SK-N-SH (cell line): Measurements from ENCODE around the gene OAS2. TPM values are rescaled to one million over a fixed set of nuclear protein-coding genes. Genes with fewer than 3 reads are reported as not detected.

Experiments used
- CTCF ChIA-PET: fragments of 300-600, 350-600 bp; formaldehyde crosslinking; extraction: SDS; loops from one replicate; lab custom pipeline; 2021; lab: Yijun Ruan, JAX
- POLR2A ChIA-PET: fragments of 350-600 bp; sonication (Branson Sonifier 250); formaldehyde crosslinking; extraction: SDS; loops from one replicate; lab custom pipeline; 2020; ENCODE audit warnings: antibody characterized with exemption, inconsistent platforms; lab: Yijun Ruan, JAX
- DNase-seq: peaks from one replicate; pipeline ENCODE4 v3.0.0; 2012
- H2AFZ ChIP-seq: fragments of 200-600 bp; sonication (generic); 2 replicates; pipeline ENCODE4 v1.8.1; 2016; ENCODE audit warnings: antibody characterized with exemption, mild to moderate bottlenecking, low read depth
- H3F3A ChIP-seq: fragments of 200-600 bp; sonication (generic); replicated peaks from 2 replicates; pipeline ENCODE3; 2016; ENCODE audit warnings: antibody characterized with exemption, mild to moderate bottlenecking; ENCODE audit not compliant: insufficient read depth
- H3K27ac ChIP-seq, 2 experiments: fragments of 200-500 bp in 1 of 2; fragments of 200-600 bp in 1 of 2; sonication (Bioruptor generic) in 1 of 2; sonication (generic), shearing (Covaris generic) in 1 of 2; 2 replicates each; pipeline versions ENCODE4 v1.5.1 to v1.6.1; 2014 to 2016; ENCODE audit warnings: low read depth in 2 of 2, inconsistent platforms in 1 of 2, low read length in 1 of 2, mild to moderate bottlenecking in 1 of 2, mixed read lengths in 1 of 2
- H3K27me3 ChIP-seq: fragments of 200-600 bp; sonication (generic), shearing (Covaris generic); 2 replicates; pipeline ENCODE4 v1.6.1; 2016; ENCODE audit warnings: mixed run types; ENCODE audit not compliant: insufficient read depth
- H3K36me3 ChIP-seq, 2 experiments: fragments of 200-500 bp in 1 of 2; fragments of 200-600 bp in 1 of 2; sonication (Bioruptor generic) in 1 of 2; sonication (generic) in 1 of 2; replicated peaks in 1 of 2; 2 replicates each; pipeline versions ENCODE3 to v1.5.1; 2014 to 2016; ENCODE audit warnings: low read length in 1 of 2, mild to moderate bottlenecking in 1 of 2; ENCODE audit not compliant: insufficient read depth in 2 of 2, control insufficient read depth in 1 of 2
- H3K4me1 ChIP-seq, 2 experiments: fragments of 200-500 bp in 1 of 2; fragments of 200-600 bp in 1 of 2; sonication (Bioruptor generic) in 1 of 2; sonication (generic), shearing (Covaris generic) in 1 of 2; 2 replicates each; pipeline versions ENCODE4 v1.5.1 to v1.6.1; 2014 to 2016; ENCODE audit warnings: low read depth in 1 of 2, low read length in 1 of 2, mixed run types in 1 of 2; ENCODE audit not compliant: insufficient read depth in 2 of 2, control insufficient read depth in 1 of 2
- H3K4me2 ChIP-seq: fragments of 200-600 bp; sonication (generic), shearing (Covaris generic); 2 replicates; pipeline ENCODE4 v1.6.1; 2017; ENCODE audit warnings: mixed run types
- H3K4me3 ChIP-seq, 2 experiments: fragments of 200-500 bp in 1 of 2; fragments of 200-600 bp in 1 of 2; sonication (Bioruptor generic) in 1 of 2; sonication (generic), shearing (Covaris generic) in 1 of 2; 2 replicates each; pipeline versions ENCODE4 v1.5.1 to v1.8.1; 2014 to 2016; ENCODE audit warnings: low read depth in 2 of 2, inconsistent platforms in 1 of 2, low read length in 1 of 2, mild to moderate bottlenecking in 1 of 2, mixed read lengths in 1 of 2, moderate library complexity in 1 of 2
- H3K79me2 ChIP-seq: fragments of 200-600 bp; sonication (generic); 2 replicates; pipeline ENCODE4 v1.8.1; 2017; ENCODE audit warnings: mild to moderate bottlenecking; ENCODE audit not compliant: insufficient read depth
- H3K9ac ChIP-seq: fragments of 200-600 bp; sonication (generic); 2 replicates; pipeline ENCODE4 v1.6.1; 2017; ENCODE audit warnings: mixed run types
- H3K9me2 ChIP-seq: fragments of 200-600 bp; sonication (generic); 2 replicates; pipeline ENCODE4 v1.6.1; 2017; ENCODE audit warnings: mixed run types
- H3K9me3 ChIP-seq: fragments of 200-600 bp; sonication (generic); 2 replicates; pipeline ENCODE4 v1.6.1; 2017; ENCODE audit warnings: mixed run types, mild to moderate bottlenecking, moderate library complexity
- H4K20me1 ChIP-seq: fragments of 200-600 bp; sonication (generic); 2 replicates; pipeline ENCODE4 v1.6.1; 2017; ENCODE audit warnings: mild to moderate bottlenecking, mixed run types; ENCODE audit not compliant: insufficient read depth
- CHD2 ChIP-seq: fragments of 150-350 bp; IDR thresholded peaks from 2 replicates; pipeline ENCODE4 v1.6.1; 2018; ENCODE audit warnings: low read length; ENCODE audit not compliant: partially characterized antibody
- CTCF ChIP-seq: fragments of 200-600 bp; sonication (generic); IDR thresholded peaks from 2 replicates; pipeline ENCODE4 v1.6.1; 2017; ENCODE audit warnings: antibody characterized with exemption, mild to moderate bottlenecking, moderate library complexity
- EZH2phosphoT487 ChIP-seq: fragments of 200-600 bp; sonication (generic); IDR thresholded peaks from 2 replicates; pipeline ENCODE4 v1.6.1; 2017; ENCODE audit warnings: low read depth, mixed run types, mild to moderate bottlenecking, antibody characterized with exemption, moderate library complexity, borderline replicate concordance
- GABPA ChIP-seq: IDR thresholded peaks from 2 replicates; pipeline ENCODE4 v1.4.0; 2012; ENCODE audit warnings: low read depth, mild to moderate bottlenecking
- GATA2 ChIP-seq: sonication (generic); formaldehyde crosslinking; IDR thresholded peaks from 2 replicates; pipeline ENCODE4 v1.5.0; 2020; ENCODE audit warnings: mild to moderate bottlenecking, missing genetic modification reagents
- JUND ChIP-seq: IDR thresholded peaks from 2 replicates; pipeline ENCODE4 v1.4.0; 2012
- MAX ChIP-seq: IDR thresholded peaks from 2 replicates; pipeline ENCODE4 v1.4.0; 2012; ENCODE audit warnings: low read depth
- MEF2A ChIP-seq: IDR thresholded peaks from 2 replicates; pipeline ENCODE4 v1.4.0; 2012; ENCODE audit warnings: low read depth, borderline replicate concordance
- PBX3 ChIP-seq: IDR thresholded peaks from 2 replicates; pipeline ENCODE4; 2012
- POLR2AphosphoS5 ChIP-seq: IDR thresholded peaks from 2 replicates; pipeline ENCODE4 v1.6.1; 2012; ENCODE audit warnings: low read depth, low read length
- RCOR1 ChIP-seq: fragments of 150-350 bp; IDR thresholded peaks from 2 replicates; pipeline ENCODE4 v1.6.1; 2017; ENCODE audit warnings: antibody characterized with exemption, low read length
- RFX5 ChIP-seq: IDR thresholded peaks from 2 replicates; pipeline ENCODE4 v1.6.1; 2012; ENCODE audit warnings: mild to moderate bottlenecking, improper control_type of control experiment, low read length
- RXRA ChIP-seq: IDR thresholded peaks from 2 replicates; pipeline ENCODE4 v1.4.0; 2012; ENCODE audit warnings: low read depth, mild to moderate bottlenecking, borderline replicate concordance
- SIN3A ChIP-seq: IDR thresholded peaks from 2 replicates; pipeline ENCODE4 v1.6.1; 2012; ENCODE audit warnings: low read depth, mild to moderate bottlenecking, low read length, moderate library complexity, borderline replicate concordance
- TCF12 ChIP-seq: IDR thresholded peaks from 2 replicates; pipeline ENCODE4 v1.4.0; 2012
- USF1 ChIP-seq: IDR thresholded peaks from 2 replicates; pipeline ENCODE4 v1.4.0; 2012; ENCODE audit warnings: low read depth, borderline replicate concordance
- WGBS: methylation state at CpG from one replicate; pipeline ENCODE4 v1.1.6; 2017; ENCODE audit warnings: low lambda C conversion rate; 5-methylcytosine and 5-hydroxymethylcytosine counted together
- polyA plus RNA-seq, 3 experiments: library from polyadenylated mRNA; depleted of rRNA; stranded (reverse); fragments of >200 nt; gene quantifications; 2 replicates each; pipeline ENCODE4 v1.2.3, GENCODE V29; 2012
- TF ChIP-seq, protein P1 (sequence below): IDR thresholded peaks from 2 replicates; pipeline ENCODE4 v1.4.0; 2012; ENCODE audit warnings: low read depth, borderline replicate concordance

Gene OAS2
- polyA plus RNA-seq, 1 of the 3 experiments (the other 2 are of a cell fraction): not detected

- Histone ChIP-seq H2AFZ (no peak overlapping the region), H3K9me3 (no peaks in the 10 kb centered on the region), H3F3A (no peaks in the 10 kb centered on the region), H4K20me1 (no peaks in the 10 kb centered on the region), H3K36me3 (no peaks in the 10 kb centered on the region), H3K27ac (no peak overlapping the region), H3K4me3 (no peak overlapping the region), H3K4me1 (no peaks in the 10 kb centered on the region), H3K27me3 (no peaks in the 10 kb centered on the region), H3K79me2 (no peaks in the 10 kb centered on the region), H3K9me2 (no peaks in the 10 kb centered on the region), H3K9ac (no peak overlapping the region), H3K4me2 (no peak overlapping the region)
- DNase-seq: no peak
- 49% methylated on average over 4 of the region's 7 CpGs for WGBS
- TF ChIP-seq RFX5 (no peak), MEF2A (no peak), CTCF (no peak), TCF12 (no peak), GATA2 (CRISPR knock-in tag) (no peak), POLR2AphosphoS5 (no peak), SIN3A (no peak), PBX3 (no peak), RXRA (no peak), RCOR1 (no peak), JUND (no peak), GABPA (no peak), MAX (no peak), USF1 (no peak), EZH2phosphoT487 (no peak), CHD2 (no peak)
- TF ChIP-seq, protein P1, sequence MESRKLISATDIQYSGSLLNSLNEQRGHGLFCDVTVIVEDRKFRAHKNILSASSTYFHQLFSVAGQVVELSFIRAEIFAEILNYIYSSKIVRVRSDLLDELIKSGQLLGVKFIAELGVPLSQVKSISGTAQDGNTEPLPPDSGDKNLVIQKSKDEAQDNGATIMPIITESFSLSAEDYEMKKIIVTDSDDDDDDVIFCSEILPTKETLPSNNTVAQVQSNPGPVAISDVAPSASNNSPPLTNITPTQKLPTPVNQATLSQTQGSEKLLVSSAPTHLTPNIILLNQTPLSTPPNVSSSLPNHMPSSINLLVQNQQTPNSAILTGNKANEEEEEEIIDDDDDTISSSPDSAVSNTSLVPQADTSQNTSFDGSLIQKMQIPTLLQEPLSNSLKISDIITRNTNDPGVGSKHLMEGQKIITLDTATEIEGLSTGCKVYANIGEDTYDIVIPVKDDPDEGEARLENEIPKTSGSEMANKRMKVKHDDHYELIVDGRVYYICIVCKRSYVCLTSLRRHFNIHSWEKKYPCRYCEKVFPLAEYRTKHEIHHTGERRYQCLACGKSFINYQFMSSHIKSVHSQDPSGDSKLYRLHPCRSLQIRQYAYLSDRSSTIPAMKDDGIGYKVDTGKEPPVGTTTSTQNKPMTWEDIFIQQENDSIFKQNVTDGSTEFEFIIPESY: no peak
- POLR2A ChIA-PET: no interaction called here
- CTCF ChIA-PET: interaction anchor here (1.2 to 3.6 kb wide), 2 partner anchors 32 to 87 kb away, joined by 3 to 13 read pairs; no protein-coding TSS in a partner anchor
Observed at GRCh38 chr12:112961074-112961473, 17.2 kb upstream of the OAS2 start.
